HG02759 (cell line): Measurements from ENCODE around the gene MGP.

Experiments used
- ATAC-seq: cut with Tn5 transposase; IDR thresholded peaks from one replicate; pipeline ENCODE4 v1.9.1; 2021; ENCODE audit warnings: mild to moderate bottlenecking, moderate library complexity; ENCODE audit not compliant: unreplicated experiment

MGP gene

GRCh38 chr12:14833336-14833735, 52.3 kb downstream of the MGP start:
- no peak for ATAC-seq
